NB4 (cell line): ENCODE data around the gene PMAIP1.

Experiments
- POLR2A ChIP-seq: IDR thresholded peaks from 2 replicates; pipeline ENCODE4 v1.6.1; 2011; ENCODE audit warnings: mild to moderate bottlenecking; ENCODE audit not compliant: insufficient read length; ENCODE audit errors: extremely low read depth
- TF ChIP-seq, protein P1 (sequence below): IDR thresholded peaks from one replicate; pipeline ENCODE4 v1.5.1; 2012; ENCODE audit warnings: low read depth, low read length

DNA sequence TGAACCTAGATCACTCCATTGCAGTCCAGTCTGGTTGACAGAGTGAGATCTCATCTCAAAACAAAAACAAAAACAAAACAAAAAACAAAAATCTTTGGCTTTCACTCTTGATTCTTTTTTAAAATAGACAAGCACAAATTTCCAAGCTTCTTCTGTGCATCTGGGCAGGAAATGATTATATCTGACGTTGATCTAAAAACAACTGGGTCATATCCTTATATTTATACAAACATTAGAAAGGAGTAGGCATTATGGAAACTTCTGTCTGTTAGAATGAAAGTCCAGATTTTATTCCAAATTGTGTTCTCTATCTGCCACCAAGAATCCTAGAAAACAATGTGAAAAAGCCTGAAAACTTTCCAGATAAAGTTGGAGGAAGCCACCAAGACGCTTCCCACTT lies 26.2 kb upstream of the PMAIP1 start:
- TF ChIP-seq, protein P1, sequence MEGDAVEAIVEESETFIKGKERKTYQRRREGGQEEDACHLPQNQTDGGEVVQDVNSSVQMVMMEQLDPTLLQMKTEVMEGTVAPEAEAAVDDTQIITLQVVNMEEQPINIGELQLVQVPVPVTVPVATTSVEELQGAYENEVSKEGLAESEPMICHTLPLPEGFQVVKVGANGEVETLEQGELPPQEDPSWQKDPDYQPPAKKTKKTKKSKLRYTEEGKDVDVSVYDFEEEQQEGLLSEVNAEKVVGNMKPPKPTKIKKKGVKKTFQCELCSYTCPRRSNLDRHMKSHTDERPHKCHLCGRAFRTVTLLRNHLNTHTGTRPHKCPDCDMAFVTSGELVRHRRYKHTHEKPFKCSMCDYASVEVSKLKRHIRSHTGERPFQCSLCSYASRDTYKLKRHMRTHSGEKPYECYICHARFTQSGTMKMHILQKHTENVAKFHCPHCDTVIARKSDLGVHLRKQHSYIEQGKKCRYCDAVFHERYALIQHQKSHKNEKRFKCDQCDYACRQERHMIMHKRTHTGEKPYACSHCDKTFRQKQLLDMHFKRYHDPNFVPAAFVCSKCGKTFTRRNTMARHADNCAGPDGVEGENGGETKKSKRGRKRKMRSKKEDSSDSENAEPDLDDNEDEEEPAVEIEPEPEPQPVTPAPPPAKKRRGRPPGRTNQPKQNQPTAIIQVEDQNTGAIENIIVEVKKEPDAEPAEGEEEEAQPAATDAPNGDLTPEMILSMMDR = no peak
- no peak for TF ChIP-seq POLR2A
